ENCODE measurements around the gene CBR1. TPM values are rescaled to one million over a fixed set of nuclear protein-coding genes. Genes with fewer than 3 reads are reported as not detected.

The CBR1 gene
- 144 and 179 TPM in 2 replicates for total RNA-seq

GRCh38 chr21:36069713-36070583 lies at the start of gene CBR1:
TSS of gene CBR1 (plus strand) at chr21:36070024. CDS start at chr21:36070116, 92 bp downstream.

GRCh38 chr21:36060159-36060921 lies 9.5 kb upstream of the CBR1 start, which contains the start of gene SETD4:
TSS of gene SETD4 (minus strand) at chr21:36060526. CDS start at chr21:36058888, 1,638 bp downstream.

Other genes starting within 250 kb of the CBR1 start
- 10.5 and 10.7 TPM in 2 replicates for gene SETD4, start 9.5 kb upstream of the CBR1 start, total RNA-seq
- 21.6 and 52.6 TPM in 2 replicates for gene CBR3, start 65.1 kb downstream of the CBR1 start, total RNA-seq
- gene DOP1B, start 86.8 kb downstream of the CBR1 start, total RNA-seq = 2.1 and 2.5 TPM in 2 replicates